H1 (cell line): ENCODE measurements around the gene LSM3. TPM values are rescaled to one million over a fixed set of nuclear protein-coding genes. Genes with fewer than 3 reads are reported as not detected.

Source experiments
- BACH1 ChIP-seq: IDR thresholded peaks from 2 replicates; pipeline ENCODE4 v1.6.1; 2012; ENCODE audit warnings: low read length, improper control_type of control experiment
- CHD7 ChIP-seq: fragments of 300-600 bp; sonication (generic); IDR thresholded peaks from 2 replicates; pipeline ENCODE4 v1.7.1; 2012; ENCODE audit warnings: low read length, moderate library complexity, mild to moderate bottlenecking, inconsistent platforms; ENCODE audit not compliant: insufficient replicate concordance
- HDAC6 ChIP-seq: IDR thresholded peaks from one replicate; pipeline ENCODE4 v1.7.1; 2012; ENCODE audit warnings: low read depth, mild to moderate bottlenecking, inconsistent platforms, low read length, moderate library complexity
- JUN ChIP-seq: IDR thresholded peaks from 2 replicates; pipeline ENCODE4 v1.6.1; 2011; ENCODE audit warnings: low read depth, mild to moderate bottlenecking, improper control_type of control experiment, low read length
- KDM4A ChIP-seq: IDR thresholded peaks from one replicate; pipeline ENCODE4 v1.7.1; 2012; ENCODE audit warnings: low read depth, mild to moderate bottlenecking, moderate library complexity, low read length, inconsistent platforms; ENCODE audit not compliant: severe bottlenecking
- MAFK ChIP-seq: IDR thresholded peaks from 2 replicates; pipeline ENCODE4 v1.6.1; 2012; ENCODE audit warnings: low read depth, mild to moderate bottlenecking, improper control_type of control experiment, low read length
- NRF1 ChIP-seq: IDR thresholded peaks from 2 replicates; pipeline ENCODE4 v1.6.1; 2011; ENCODE audit warnings: mild to moderate bottlenecking, low read depth, low read length, improper control_type of control experiment
- POLR2A ChIP-seq, 2 experiments: IDR thresholded peaks; 1 replicate in 1 of 2; 2 replicates in 1 of 2; pipeline ENCODE4 v1.6.1; 2011; ENCODE audit warnings: low read depth in 2 of 2, low read length in 2 of 2, mild to moderate bottlenecking in 2 of 2; ENCODE audit errors: control extremely low read depth in 1 of 2
- RFX5 ChIP-seq: IDR thresholded peaks from 2 replicates; pipeline ENCODE4 v1.6.1; 2011; ENCODE audit warnings: low read depth, low read length, improper control_type of control experiment, borderline replicate concordance
- SIN3A ChIP-seq, 2 experiments: IDR thresholded peaks in 1 of 2; conservative IDR thresholded peaks in 1 of 2; 2 replicates each; pipeline ENCODE4 v1.6.1; 2011 to 2012; ENCODE audit warnings: low read length in 2 of 2, improper control_type of control experiment in 1 of 2, low read depth in 1 of 2, mild to moderate bottlenecking in 1 of 2
- SP4 ChIP-seq: IDR thresholded peaks from 2 replicates; pipeline ENCODE4 v1.6.1; 2012; ENCODE audit warnings: low read length, inconsistent platforms
- polyA plus RNA-seq, 7 experiments: library from polyadenylated mRNA; depleted of rRNA in 3 of 7; stranded (reverse) in 5 of 7; unstranded in 2 of 7; fragments of >200 nt in 5 of 7; fragments of 200-250 nt in 2 of 7; gene quantifications; 1 replicate in 5 of 7; 2 replicates in 1 of 7; 4 replicates in 1 of 7; pipeline versions ENCODE4 v1.2.1 to v1.2.3, GENCODE V29; 2011 to 2013; ENCODE audit warnings: missing spikeins in 2 of 7, mixed read lengths in 2 of 7
- total RNA-seq: library from RNA; stranded (reverse); fragmentation: NEBNext Ultra II Directional; extraction: Animal tissue kit (Norgen Biotek cat#: 25700); gene quantifications from 2 replicates; pipeline ENCODE4 v1.2.1, GENCODE V29; 2021

Gene LSM3
- total and polyA plus RNA-seq, 2 of the 8 experiments (the other 6 are each of a cell fraction or from before 2014, with no cell fraction given), result 7.1 to 25.4 TPM

- TF ChIP-seq CHD7, result no peak
- TF ChIP-seq BACH1, result no peak
- no peak for TF ChIP-seq SP4
- no peak for TF ChIP-seq MAFK
- TF ChIP-seq RFX5, result no peak
- TF ChIP-seq HDAC6, result no peak
- TF ChIP-seq JUN, result no peak
- TF ChIP-seq NRF1, result no peak
- TF ChIP-seq SIN3A (conservative IDR thresholded peaks at IDR 0.05 in 1 of 2, IDR thresholded peaks at IDR 0.05 in 1 of 2; ENCODE audit: low read depth in 1 of 2, low read length in 2 of 2), result no peak
- TF ChIP-seq KDM4A, result no peak
- no peak for TF ChIP-seq POLR2A (IDR thresholded peaks at IDR 0.05; ENCODE audit: control extremely low read depth in 1 of 2, low read depth in 2 of 2, low read length in 2 of 2)
These were observed 69.8 kb downstream of the LSM3 start (continued) for GRCh38 chr3:14248477-14248848.
